GM21526 (cell line): Measurements from ENCODE around the gene KCNQ1.

Source experiments
- ATAC-seq: cut with Tn5 transposase; IDR thresholded peaks from one replicate; pipeline ENCODE4 v1.9.1; 2021; ENCODE audit warnings: moderate library complexity; ENCODE audit not compliant: unreplicated experiment, low FRiP score

The KCNQ1 gene

GRCh38 chr11:2507212-2507901 is 62.5 kb downstream of the KCNQ1 start:
- ATAC-seq, result no peak

GRCh38 chr11:2507945-2508749 is 63.3 kb downstream of the KCNQ1 start:
- no peak for ATAC-seq

- ATAC-seq, result no peak
Observed at GRCh38 chr11:2508793-2509192, 64.0 kb downstream of the KCNQ1 start.

GRCh38 chr11:2509481-2510001 is 64.7 kb downstream of the KCNQ1 start:
- no peak for ATAC-seq

GRCh38 chr11:2510626-2511402 is 66.0 kb downstream of the KCNQ1 start:
- no peak for ATAC-seq

- no peak for ATAC-seq
Observed at GRCh38 chr11:2511421-2512369, 66.9 kb downstream of the KCNQ1 start.

GRCh38 chr11:2512431-2513407 is 67.9 kb downstream of the KCNQ1 start:
- no peak for ATAC-seq

- ATAC-seq, result no peak
Observed at GRCh38 chr11:2513441-2513840, 68.6 kb downstream of the KCNQ1 start.

- no peak for ATAC-seq
Observed at GRCh38 chr11:2515401-2516275, 70.8 kb downstream of the KCNQ1 start.

- no peak for ATAC-seq
Observed at GRCh38 chr11:2516276-2517015, 71.6 kb downstream of the KCNQ1 start.

GRCh38 chr11:2517016-2517385 is 72.2 kb downstream of the KCNQ1 start:
- ATAC-seq, result no peak

- no peak for ATAC-seq
Observed at GRCh38 chr11:2517386-2518064, 72.7 kb downstream of the KCNQ1 start.

- no peak for ATAC-seq
Observed at GRCh38 chr11:2518111-2518982, 73.5 kb downstream of the KCNQ1 start.

- ATAC-seq, result no peak
Observed at GRCh38 chr11:2518983-2519340, 74.2 kb downstream of the KCNQ1 start.

GRCh38 chr11:2519517-2519861 is 74.7 kb downstream of the KCNQ1 start:
- no peak for ATAC-seq
